T-cell (primary cell): Measurements from ENCODE around the gene CTR9. TPM values are rescaled to one million over a fixed set of nuclear protein-coding genes. Genes with fewer than 3 reads are reported as not detected.

ENCODE experiments used
- ATAC-seq, 4 experiments: fragments of 200-7000 bp in 3 of 4; fragments of 150-1000 bp in 1 of 4; cut with Tn5 transposase; replicated peaks in 1 of 4; 1 replicate in 3 of 4; 2 replicates in 1 of 4; pipeline ENCODE4 v1.10.0; 2021; ENCODE audit warnings: moderate library complexity in 3 of 4, mild to moderate bottlenecking in 2 of 4, moderate number of reproducible peaks in 1 of 4
- CTCF ChIA-PET, 2 donors: fragments of 300-600 bp; sonication (Branson Sonifier 250); formaldehyde crosslinking; loops; one replicate each; lab custom pipeline; 2022; ENCODE audit warnings: antibody characterized with exemption in 2 of 2; lab: Charles Lee
- POLR2A ChIA-PET, 2 donors: fragments of 300-600 bp; sonication (Branson Sonifier 250); formaldehyde crosslinking; loops; one replicate each; lab custom pipeline; 2022; ENCODE audit warnings: antibody characterized with exemption in 2 of 2; lab: Charles Lee
- DNase-seq, 35 experiments: peaks; one replicate each; pipeline versions ENCODE4 v3.0.0 to v3.0.0-alpha.2; 2013 to 2023
- H3K27ac ChIP-seq: one replicate; pipeline ENCODE4 v1.5.1; 2013; ENCODE audit warnings: low read length
- H3K27me3 ChIP-seq, 2 experiments: replicated peaks in 1 of 2; 1 replicate in 1 of 2; 2 replicates in 1 of 2; pipeline versions ENCODE4 v1.6.1 to v1.7.0; 2013; ENCODE audit warnings: low read length in 1 of 2, mixed read lengths in 1 of 2; ENCODE audit not compliant: control insufficient read depth in 2 of 2, insufficient read depth in 2 of 2; ENCODE audit errors: extremely low read depth in 1 of 2
- H3K36me3 ChIP-seq, 2 donors: 1 replicate in 1 of 2; 2 replicates in 1 of 2; pipeline versions ENCODE4 v1.6.1 to v1.7.0; 2013; ENCODE audit warnings: low read length in 1 of 2; ENCODE audit not compliant: control insufficient read depth in 2 of 2, insufficient read depth in 1 of 2; ENCODE audit errors: extremely low read depth in 1 of 2
- H3K4me1 ChIP-seq, 2 experiments: 1 replicate in 1 of 2; 2 replicates in 1 of 2; pipeline versions ENCODE4 v1.6.1 to v1.7.0; 2013; ENCODE audit warnings: low read length in 2 of 2, mixed read lengths in 1 of 2; ENCODE audit not compliant: insufficient read depth in 2 of 2, control insufficient read depth in 1 of 2; ENCODE audit errors: extremely low read depth in 1 of 2
- H3K4me3 ChIP-seq, 2 donors: 1 replicate in 1 of 2; 2 replicates in 1 of 2; pipeline versions ENCODE4 v1.5.1 to v1.7.0; 2013; ENCODE audit warnings: mild to moderate bottlenecking in 2 of 2, low read length in 1 of 2, moderate library complexity in 1 of 2; ENCODE audit not compliant: control insufficient read depth in 1 of 2; ENCODE audit errors: extremely low read depth in 1 of 2
- H3K9me3 ChIP-seq: 2 replicates; pipeline ENCODE4 v1.7.0; 2013
- H3K27ac Mint-ChIP-seq, 2 donors: one replicate each; pipeline ENCODE4 v1.8.0; 2020 to 2021; ENCODE audit warnings: mild to moderate bottlenecking in 2 of 2, mixed read lengths in 2 of 2
- H3K27me3 Mint-ChIP-seq, 2 donors: one replicate each; pipeline ENCODE4 v1.8.0; 2021 to 2022; ENCODE audit warnings: mixed read lengths in 2 of 2
- H3K36me3 Mint-ChIP-seq: one replicate; pipeline ENCODE4 v1.8.0; 2021; ENCODE audit warnings: mixed read lengths
- H3K4me1 Mint-ChIP-seq, 3 donors: one replicate each; pipeline ENCODE4 v1.8.0; 2020 to 2022; ENCODE audit warnings: mixed read lengths in 3 of 3, mild to moderate bottlenecking in 1 of 3
- H3K4me3 Mint-ChIP-seq, 3 donors: one replicate each; pipeline ENCODE4 v1.8.0; 2020 to 2022; ENCODE audit warnings: mild to moderate bottlenecking in 3 of 3, mixed read lengths in 3 of 3, moderate library complexity in 3 of 3
- H3K9me3 Mint-ChIP-seq, 3 donors: one replicate each; pipeline ENCODE4 v1.8.0; 2020 to 2022; ENCODE audit warnings: mixed read lengths in 3 of 3
- WGBS: methylation state at CpG from one replicate; pipeline ENCODE4 v1.1.5; 2013; ENCODE audit warnings: missing lambda C conversion rate; ENCODE audit not compliant: insufficient coverage; 5-methylcytosine and 5-hydroxymethylcytosine counted together
- total RNA-seq, 35 experiments: library from RNA in 6 of 35; stranded (reverse) in 6 of 35; fragments of 120-200 nt in 1 of 35; gene quantifications; one replicate each; pipeline versions ENCODE4 v1.2.1 to v1.2.4 and lab custom pipeline; 2013 to 2026

CTR9 gene
- total RNA-seq, 5 donors from 2014 or later (not counting 1 experiment from before 2014, with no cell fraction given), result 26.4 to 45.6 (median 42.2) TPM

DNA sequence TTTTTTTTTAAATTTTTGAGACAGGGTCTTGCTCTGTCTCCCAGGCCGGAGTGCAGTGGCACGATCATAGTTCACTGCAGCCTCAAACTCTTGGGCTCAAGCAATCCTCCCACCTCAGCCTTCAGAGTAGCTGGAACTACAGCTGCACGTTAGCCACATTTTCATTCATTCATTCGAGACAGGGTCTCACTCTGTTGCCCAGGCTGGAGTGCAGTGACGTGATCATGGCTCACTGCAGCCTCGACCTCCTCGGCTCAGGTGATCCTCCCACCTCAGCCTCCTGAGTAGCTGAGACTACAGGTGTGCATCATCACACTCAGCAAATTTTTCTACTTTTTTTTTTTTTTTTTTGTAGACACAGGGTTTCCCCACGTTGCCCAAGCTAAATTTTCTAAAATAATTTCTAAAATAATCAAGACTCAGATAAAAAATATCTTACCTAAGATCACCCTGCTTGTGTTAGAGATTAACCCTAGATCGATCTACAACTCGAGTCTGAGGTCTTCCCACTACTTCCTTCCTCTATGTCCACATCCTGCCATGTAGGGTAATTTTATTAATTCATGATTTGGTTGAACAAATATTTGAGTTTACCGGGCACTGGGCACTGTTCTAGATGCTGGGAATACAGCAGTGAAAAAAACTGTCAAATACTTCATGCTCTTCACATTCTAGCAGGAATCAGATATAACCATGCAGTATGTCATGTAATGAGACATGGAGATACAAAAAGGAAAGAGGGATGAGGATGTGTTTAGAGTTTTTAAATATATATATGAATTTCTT lies 42.6 kb downstream of the CTR9 start:
- Mint-ChIP-seq H3K27me3 (peaks cover 0 to 4% of the 10 kb centered on the region in 2 donors), H3K4me1 (peaks cover 33 to 42% (median 38%) of the 10 kb centered on the region in 3 donors), H3K27ac (peak overlapping the region in 1 of 2 donors; percentile 22), H3K9me3 (no peaks in the 10 kb centered on the region), H3K36me3 (peaks cover 15% of the 10 kb centered on the region), H3K4me3 (no peak overlapping the region)
- Histone ChIP-seq H3K4me1 (peaks cover 0 to 28% of the 10 kb centered on the region in 2 experiments), H3K36me3 (peaks cover 0 to 29% of the 10 kb centered on the region in 2 donors), H3K27me3 (peaks cover 0 to 11% of the 10 kb centered on the region in 2 experiments), H3K27ac (no peak overlapping the region), H3K4me3 (no peak overlapping the region), H3K9me3 (no peaks in the 10 kb centered on the region)
- ATAC-seq, result no peak
- WGBS, result 67% methylated on average over 6 of the region's 11 CpGs
- CTCF ChIA-PET, result interaction anchor here (0.6 to 3.6 kb wide), 26 partner anchors 10 to 1258 kb away, joined by 3 to 27 read pairs (median 5); partner anchors contain the start of gene EIF4G2 (in 1 of the 2)
- POLR2A ChIA-PET, result interaction anchor here (0.6 to 2.0 kb wide), 8 partner anchors 10 to 444 kb away, joined by 3 to 14 read pairs (median 6); partner anchors contain the start of gene EIF4G2 (in 2 of the 2)
- no peak for DNase-seq

DNA sequence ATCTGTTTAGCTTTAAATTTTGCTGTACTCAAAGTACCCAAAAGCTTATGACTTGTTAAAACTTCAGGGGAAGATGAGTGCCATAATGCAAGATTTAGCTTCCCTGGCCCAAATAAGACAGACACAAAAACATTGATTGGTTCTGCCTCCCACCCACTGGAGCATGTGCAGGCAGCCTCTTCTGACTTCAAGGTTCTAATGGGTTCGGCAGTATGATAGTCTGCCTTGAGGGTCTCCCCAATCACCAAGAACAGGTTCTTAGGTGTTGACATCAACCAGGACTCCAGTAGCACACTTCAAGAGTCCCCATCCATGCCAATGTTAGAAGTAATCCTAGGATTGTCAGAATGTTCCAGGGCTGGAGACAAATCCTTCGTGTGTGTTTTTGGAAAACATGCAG lies 45.1 kb downstream of the CTR9 start:
- H3K36me3 ChIP-seq, result peaks cover 0 to 53% of the 10 kb centered on the region in 2 donors
- WGBS, result 100% methylated on average over 2 of the region's 2 CpGs
- no peak overlapping the region for H3K27ac ChIP-seq
- H3K4me1 ChIP-seq, result peaks cover 10 to 36% of the 10 kb centered on the region in 2 experiments
- H3K4me3 ChIP-seq, result no peak overlapping the region
- DNase-seq (no peak), ATAC-seq (no peak)
- H3K27ac Mint-ChIP-seq, result peak overlapping the region in 1 of 2 donors; percentile 73
- H3K9me3 ChIP-seq, result no peaks in the 10 kb centered on the region
- ChIA-PET CTCF (interaction anchor here (0.5 to 1.7 kb wide), 4 partner anchors 13 to 232 kb away, joined by 3 to 7 read pairs (median 4); partner anchors contain the start of gene EIF4G2 (in 1 of the 2)), POLR2A (interaction anchor here (0.8 to 4.8 kb wide), 6 partner anchors 8 to 219 kb away, joined by 3 to 57 read pairs (median 6); partner anchors contain the start of gene EIF4G2 (in 2 of the 2))
- peaks cover 58 to 67% (median 64%) of the 10 kb centered on the region in 3 donors for H3K4me1 Mint-ChIP-seq
- H3K9me3 Mint-ChIP-seq, result no peaks in the 10 kb centered on the region
- peaks cover 40% of the 10 kb centered on the region for H3K36me3 Mint-ChIP-seq
- no peak overlapping the region for H3K4me3 Mint-ChIP-seq
- peaks cover 0 to 11% of the 10 kb centered on the region in 2 experiments for H3K27me3 ChIP-seq
- H3K27me3 Mint-ChIP-seq, result peaks cover 0 to 4% of the 10 kb centered on the region in 2 donors

DNA sequence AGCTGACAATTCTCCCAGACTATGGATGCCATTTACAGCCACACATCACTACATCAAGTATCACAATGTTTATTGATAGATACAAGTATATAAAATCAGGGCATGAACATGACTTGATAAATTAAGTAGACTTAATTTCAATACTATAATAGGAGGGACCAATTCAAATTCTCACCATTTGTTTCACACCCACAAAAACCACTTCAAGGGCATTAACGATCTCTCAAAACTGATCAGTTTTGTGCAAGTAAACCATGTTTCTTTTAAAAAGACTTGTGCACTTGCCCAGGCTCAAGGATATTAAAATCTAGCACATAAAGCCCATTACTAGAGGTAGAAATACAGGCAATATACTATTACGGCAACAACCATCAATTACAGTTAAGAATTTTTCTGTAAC lies 46.0 kb downstream of the CTR9 start:
- Histone ChIP-seq H3K4me3 (no peak overlapping the region), H3K27me3 (peaks cover 0 to 7% of the 10 kb centered on the region in 2 experiments), H3K27ac (no peak overlapping the region), H3K9me3 (no peaks in the 10 kb centered on the region), H3K4me1 (peaks cover 13 to 40% of the 10 kb centered on the region in 2 experiments), H3K36me3 (peaks cover 0 to 61% of the 10 kb centered on the region in 2 donors)
- DNase-seq, result peak in 1 of 35 experiments; percentile 52
- Mint-ChIP-seq H3K27ac (peak overlapping the region in 1 of 2 donors; percentile 34), H3K36me3 (peaks cover 48% of the 10 kb centered on the region), H3K4me1 (peaks cover 66 to 76% (median 72%) of the 10 kb centered on the region in 3 donors), H3K27me3 (peaks cover 0 to 4% of the 10 kb centered on the region in 2 donors), H3K9me3 (no peaks in the 10 kb centered on the region), H3K4me3 (no peak overlapping the region)
- ChIA-PET CTCF (interaction anchor here in 1 of 2 donors (1.7 kb wide), 1 partner anchor 224 kb away, joined by 6 read pairs; no protein-coding TSS in a partner anchor), POLR2A (interaction anchor here (0.6 to 4.8 kb wide), 4 partner anchors 9 to 1086 kb away, joined by 3 to 57 read pairs (median 19); partner anchors contain the start of gene EIF4G2 (in 2 of the 2))
- WGBS, result no CpG with 5 or more reads among the region's 2 CpGs
- no peak for ATAC-seq

DNA sequence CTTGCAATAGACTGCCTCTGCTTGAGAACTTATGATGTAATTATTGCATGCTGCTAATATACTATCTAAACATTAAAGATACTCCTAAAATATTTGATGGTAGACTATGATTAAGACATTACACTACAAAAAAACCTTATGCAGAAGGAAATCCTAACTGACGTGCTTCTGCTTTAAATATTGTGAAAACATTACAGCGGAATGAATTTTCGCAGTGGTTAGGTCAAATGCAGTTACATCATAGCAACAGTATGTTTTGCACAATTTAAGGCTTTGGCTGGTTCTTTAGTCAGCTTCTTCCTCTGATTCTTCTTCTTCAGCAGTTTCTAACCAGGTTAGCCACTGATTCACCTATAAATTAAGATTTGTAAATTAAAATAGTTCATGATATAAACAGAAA lies 46.5 kb downstream of the CTR9 start:
- H3K4me3 ChIP-seq, result no peak overlapping the region
- no peak overlapping the region for H3K27ac ChIP-seq
- Mint-ChIP-seq H3K4me3 (no peak overlapping the region), H3K4me1 (peaks cover 71 to 75% (median 74%) of the 10 kb centered on the region in 3 donors), H3K36me3 (peaks cover 53% of the 10 kb centered on the region), H3K9me3 (no peaks in the 10 kb centered on the region), H3K27ac (no peak overlapping the region), H3K27me3 (peaks cover 0 to 4% of the 10 kb centered on the region in 2 donors)
- H3K4me1 ChIP-seq, result peaks cover 13 to 40% of the 10 kb centered on the region in 2 experiments
- CTCF ChIA-PET, result no interaction called here
- POLR2A ChIA-PET, result interaction anchor here (3.9 to 4.8 kb wide), 2 partner anchors 11 kb away, joined by 30 to 57 read pairs; partner anchors contain the start of gene EIF4G2 (in 2 of the 2)
- H3K9me3 ChIP-seq, result no peaks in the 10 kb centered on the region
- H3K36me3 ChIP-seq, result peaks cover 0 to 67% of the 10 kb centered on the region in 2 donors
- 81% methylated on average over 3 of the region's 3 CpGs for WGBS
- ATAC-seq, result no peak
- no peak for DNase-seq
- peaks cover 0 to 2% of the 10 kb centered on the region in 2 experiments for H3K27me3 ChIP-seq

DNA sequence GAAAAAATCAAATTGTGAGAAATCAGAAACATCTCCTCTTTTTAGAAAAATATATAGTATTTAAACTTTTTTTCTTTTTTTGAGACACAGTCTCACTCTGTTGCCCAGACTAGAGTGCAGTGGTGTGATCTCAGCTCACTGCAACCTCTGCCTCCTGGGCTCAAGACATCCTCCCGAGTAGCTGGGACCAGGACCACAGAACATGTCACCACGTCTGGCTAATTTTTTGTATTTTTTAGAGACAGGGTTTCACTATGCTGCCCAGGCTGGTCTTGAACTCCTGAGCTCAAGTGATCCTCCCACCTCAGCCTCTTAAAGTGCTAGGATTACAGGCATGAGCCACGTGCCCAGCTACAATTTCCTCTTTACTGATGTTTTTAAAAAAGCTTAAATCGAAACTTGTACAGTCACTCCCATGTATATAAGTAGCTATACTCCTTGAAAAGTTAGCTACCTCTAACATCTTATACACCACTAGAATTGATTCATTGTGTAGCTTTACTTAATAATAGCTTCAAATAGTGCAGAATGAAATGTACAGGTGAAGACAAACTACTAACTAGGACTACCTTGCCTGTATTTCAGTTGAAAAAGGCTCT lies 47.4 kb downstream of the CTR9 start:
- DNase-seq (no peak), ATAC-seq (no peak)
- 20% methylated on average over 2 of the region's 4 CpGs for WGBS
- H3K27me3 Mint-ChIP-seq, result no peaks in the 10 kb centered on the region
- Histone ChIP-seq H3K36me3 (peaks cover 0 to 76% of the 10 kb centered on the region in 2 donors), H3K4me3 (no peak overlapping the region), H3K9me3 (no peaks in the 10 kb centered on the region), H3K27me3 (no peaks in the 10 kb centered on the region), H3K27ac (no peak overlapping the region), H3K4me1 (peaks cover 13 to 35% of the 10 kb centered on the region in 2 experiments)
- H3K27ac Mint-ChIP-seq, result peak overlapping the region; percentile 74
- H3K9me3 Mint-ChIP-seq, result no peaks in the 10 kb centered on the region
- POLR2A ChIA-PET, result interaction anchor here (0.5 to 4.8 kb wide), 9 partner anchors 8 to 1417 kb away, joined by 3 to 57 read pairs (median 6); partner anchors contain the start of genes EIF4G2 (in 2 of the 2) and ZBED5 (in 1 of the 2)
- no peak overlapping the region for H3K4me3 Mint-ChIP-seq
- H3K4me1 Mint-ChIP-seq, result peaks cover 68 to 75% (median 73%) of the 10 kb centered on the region in 3 donors
- H3K36me3 Mint-ChIP-seq, result peaks cover 60% of the 10 kb centered on the region
- CTCF ChIA-PET, result interaction anchor here (0.5 to 1.0 kb wide), 4 partner anchors 11 to 980 kb away, joined by 3 to 12 read pairs (median 5); partner anchors contain the start of gene EIF4G2 (in 1 of the 2)
